Measurements from ENCODE around the gene ACCS.

DNA sequence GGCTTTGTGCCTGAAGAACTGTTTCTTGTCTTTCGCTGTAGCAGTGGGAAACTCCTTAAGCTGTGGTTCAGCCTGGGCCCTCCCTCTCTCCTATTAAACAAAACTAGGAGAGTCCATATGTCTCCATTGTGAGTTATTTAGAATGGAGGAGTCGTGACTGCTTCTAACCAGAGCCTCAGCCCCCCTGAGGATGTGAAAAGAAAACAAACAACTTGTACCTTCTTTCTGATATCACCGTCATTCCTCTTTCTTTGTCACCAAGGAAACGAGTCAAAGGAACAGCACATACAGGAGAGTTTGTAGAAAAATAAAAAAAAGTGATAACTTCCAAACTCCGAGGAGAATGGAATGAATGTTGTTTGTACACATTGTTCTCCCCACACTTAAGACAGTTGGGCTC, 17.8 kb downstream of the ACCS start:
- TF ChIP-seq RFX5 (IDR thresholded peaks at IDR 0.05): no peak
- TF ChIP-seq EP300 (IDR thresholded peaks at IDR 0.05): no peak
- no peak for TF ChIP-seq BHLHE40 (IDR thresholded peaks at IDR 0.05; ENCODE audit: low read depth, low read length)
- no peak for TF ChIP-seq JUNB (IDR thresholded peaks at IDR 0.05)
- TF ChIP-seq CTCF (IDR thresholded peaks at IDR 0.05): no peak
